Lung (tissue), 12 donors: ENCODE data around the gene RDX. TPM values are rescaled to one million over a fixed set of nuclear protein-coding genes. Genes with fewer than 3 reads are reported as not detected.

ENCODE experiments used
- ATAC-seq: fragments of 200-7000 bp; cut with Tn5 transposase; one replicate; pipeline ENCODE4 v1.9.1; 2020; ENCODE audit warnings: moderate number of reproducible peaks; ENCODE audit not compliant: insufficient read depth, low FRiP score
- DNase-seq, 3 donors: peaks; one replicate each; pipeline ENCODE4 v3.0.0-alpha.2; 2013 to 2017
- H3K27ac ChIP-seq, 2 donors: one replicate each; pipeline ENCODE4 v1.5.1; 2013; ENCODE audit warnings: mild to moderate bottlenecking in 2 of 2, moderate library complexity in 2 of 2, control low read depth in 1 of 2, inconsistent platforms in 1 of 2, low read depth in 1 of 2, low read length in 1 of 2
- H3K27me3 ChIP-seq, 3 donors: one replicate each; pipeline ENCODE4 v1.5.1; 2013; ENCODE audit warnings: low read length in 2 of 3; ENCODE audit not compliant: control insufficient read depth in 3 of 3, insufficient read depth in 3 of 3
- H3K36me3 ChIP-seq, 4 donors: one replicate each; pipeline ENCODE4 v1.5.1; 2013; ENCODE audit warnings: low read length in 4 of 4, mild to moderate bottlenecking in 1 of 4, moderate library complexity in 1 of 4; ENCODE audit not compliant: control insufficient read depth in 4 of 4, insufficient read depth in 4 of 4
- H3K4me1 ChIP-seq, 5 donors: one replicate each; pipeline ENCODE4 v1.5.1; 2013; ENCODE audit warnings: low read length in 5 of 5, mild to moderate bottlenecking in 2 of 5, moderate library complexity in 1 of 5; ENCODE audit not compliant: control insufficient read depth in 5 of 5, insufficient read depth in 5 of 5
- H3K4me3 ChIP-seq: one replicate; pipeline ENCODE4 v1.5.1; 2013; ENCODE audit warnings: mild to moderate bottlenecking, control low read depth, moderate library complexity
- H3K9ac ChIP-seq, 2 donors: one replicate each; pipeline ENCODE4 v1.5.1; 2013; ENCODE audit warnings: low read length in 2 of 2, control low read depth in 1 of 2; ENCODE audit not compliant: insufficient read depth in 1 of 2
- H3K9me3 ChIP-seq, 4 donors: one replicate each; pipeline ENCODE4 v1.5.1; 2013; ENCODE audit warnings: low read length in 3 of 4, mild to moderate bottlenecking in 1 of 4, moderate library complexity in 1 of 4; ENCODE audit not compliant: control insufficient read depth in 4 of 4, insufficient read depth in 3 of 4
- CTCF ChIP-seq: IDR thresholded peaks from 2 replicates; pipeline ENCODE4 v1.5.1; 2012; ENCODE audit warnings: mild to moderate bottlenecking; ENCODE audit errors: control extremely low read depth, extremely low read depth
- WGBS, 2 donors: extraction: QIAGEN DNeasy Blood & Tissue Kit; methylation state at CpG; one replicate each; pipeline ENCODE4 v1.1.7; 2013; 5-methylcytosine and 5-hydroxymethylcytosine counted together
- polyA plus RNA-seq, 2 donors: library from polyadenylated mRNA; stranded (reverse); fragments of 200-250 nt; gene quantifications; one replicate each; pipeline ENCODE4 v1.2.1, GENCODE V29; 2013
- total RNA-seq, 2 donors: library from RNA; depleted of rRNA in 1 of 2; stranded (reverse); fragments of >200 nt in 1 of 2; gene quantifications; one replicate each; pipeline ENCODE4 v1.2.1, GENCODE V29; 2014 to 2021
- donor health status: control.
- donor health status: control.
- donor health status: Bipolar disorder and iron deficiency.
- donor health status: healthy.
- donor health status: DM: yes; HTN: yes; CAD: no.

RDX gene
- total and polyA plus RNA-seq, 4 donors: 21.8 to 144 (median 59.2) TPM

- 91 to 99% methylated on average over 2 of the region's 2 CpGs for WGBS, 2 donors
These were observed 35.0 kb downstream of the RDX start for GRCh38 chr11:110261195-110262071.

GRCh38 chr11:110253525-110253924, 42.9 kb downstream of the RDX start:
- DNase-seq: no peak
- TF ChIP-seq CTCF: no peak
- no peaks in the 10 kb centered on the region for H3K27me3 ChIP-seq
- ATAC-seq: no peak
- peaks cover 5 to 15% (median 10%) of the 10 kb centered on the region in 4 donors for H3K36me3 ChIP-seq
- no peak overlapping the region for H3K27ac ChIP-seq
- H3K4me1 ChIP-seq: peaks cover 0 to 6% (median 0%) of the 10 kb centered on the region in 5 donors
- no peak overlapping the region for H3K9ac ChIP-seq
- WGBS, 2 donors: 75 to 89% methylated on average over 3 of the region's 3 CpGs
- no peaks in the 10 kb centered on the region for H3K9me3 ChIP-seq
- no peak overlapping the region for H3K4me3 ChIP-seq

More at GRCh38 chr11:110261195-110262071, 35.0 kb downstream of the RDX start:
- no peaks in the 10 kb centered on the region for H3K27me3 ChIP-seq
- no peak overlapping the region for H3K27ac ChIP-seq
- no peak for TF ChIP-seq CTCF
- ATAC-seq (no peak), DNase-seq (no peak)
- no peaks in the 10 kb centered on the region for H3K4me1 ChIP-seq
- peaks cover 8 to 18% (median 14%) of the 10 kb centered on the region in 4 donors for H3K36me3 ChIP-seq
- H3K9me3 ChIP-seq: no peaks in the 10 kb centered on the region
- H3K4me3 ChIP-seq: no peak overlapping the region
- H3K9ac ChIP-seq: no peak overlapping the region

DNA sequence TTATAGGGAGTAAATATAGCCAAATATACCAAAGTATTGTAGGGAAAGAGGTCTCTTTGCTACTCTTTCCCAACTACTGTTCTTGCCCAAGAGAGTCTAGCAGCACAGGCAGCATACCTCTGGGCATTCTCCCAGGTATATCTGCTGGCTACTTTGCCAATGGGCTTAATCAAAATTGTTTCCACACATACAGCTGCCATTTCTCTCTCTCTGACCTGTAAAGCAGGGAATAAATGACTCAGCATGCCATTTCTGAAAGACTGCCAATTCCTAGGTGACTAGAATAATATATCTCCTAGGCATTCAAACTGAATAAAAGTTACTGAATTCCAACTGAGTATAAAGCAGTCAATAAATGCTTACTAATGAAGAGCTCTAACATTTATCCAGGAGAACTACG, 44.6 kb downstream of the RDX start:
- Histone ChIP-seq H3K4me1 (peaks cover 0 to 6% (median 0%) of the 10 kb centered on the region in 5 donors), H3K9ac (no peak overlapping the region), H3K36me3 (peaks cover 5 to 21% (median 8%) of the 10 kb centered on the region in 4 donors), H3K4me3 (no peak overlapping the region), H3K27ac (no peak overlapping the region), H3K9me3 (no peaks in the 10 kb centered on the region), H3K27me3 (no peaks in the 10 kb centered on the region)
- DNase-seq (no peak), ATAC-seq (no peak)
- WGBS, 2 donors: 54 to 74% methylated on average over 1 of the region's 1 CpG
- no peak for TF ChIP-seq CTCF
